HG03159 (cell line): ENCODE data around the gene EMC1.
"Not testable (repeated sequence)": the region's sequence is repeated elsewhere in the genome, so short reads cannot be mapped to it uniquely, and the experiment has no call there.

Experiments used
- ATAC-seq: cut with Tn5 transposase; IDR thresholded peaks from one replicate; pipeline ENCODE4 v1.9.1; 2021; ENCODE audit warnings: mild to moderate bottlenecking, moderate library complexity; ENCODE audit not compliant: unreplicated experiment

Gene EMC1

GRCh38 chr1:19262047-19262446 is 10.7 kb upstream of the EMC1 start:
- ATAC-seq, result no peak

GRCh38 chr1:19260211-19261138 is 9.2 kb upstream of the EMC1 start:
- ATAC-seq, result no peak

- ATAC-seq, result no peak
Measured at GRCh38 chr1:19258353-19258752, 7.0 kb upstream of the EMC1 start.

- ATAC-seq, result no peak
Measured at GRCh38 chr1:19257178-19257914, 6.0 kb upstream of the EMC1 start.

GRCh38 chr1:19256301-19256700 is 5.0 kb upstream of the EMC1 start:
- not testable (repeated sequence) for ATAC-seq

GRCh38 chr1:19255288-19255687 is 4.0 kb upstream of the EMC1 start:
- no peak for ATAC-seq

- no peak for ATAC-seq
Measured at GRCh38 chr1:19254416-19254815, 3.1 kb upstream of the EMC1 start.

- no peak for ATAC-seq
Measured at GRCh38 chr1:19250629-19251304, 557 bp downstream of the EMC1 start.

- ATAC-seq, result no peak
Measured at GRCh38 chr1:19240673-19241538, 10.4 kb downstream of the EMC1 start.

- no peak for ATAC-seq
Measured at GRCh38 chr1:19239876-19240275, 11.4 kb downstream of the EMC1 start.

- no peak for ATAC-seq
Measured at GRCh38 chr1:19234224-19234623, 17.1 kb downstream of the EMC1 start.

- no peak for ATAC-seq
Measured at GRCh38 chr1:19232524-19232846, 18.8 kb downstream of the EMC1 start.

GRCh38 chr1:19231736-19232523 is 19.4 kb downstream of the EMC1 start:
- ATAC-seq, result not testable (repeated sequence)

- no peak for ATAC-seq
Measured at GRCh38 chr1:19229828-19230325, 21.4 kb downstream of the EMC1 start.

GRCh38 chr1:19229229-19229628 is 22.1 kb downstream of the EMC1 start:
- no peak for ATAC-seq

GRCh38 chr1:19222979-19223824 is 28.1 kb downstream of the EMC1 start:
- ATAC-seq, result no peak

- ATAC-seq, result no peak
Measured at GRCh38 chr1:19222573-19222972, 28.8 kb downstream of the EMC1 start.

GRCh38 chr1:19220991-19221390 is 30.3 kb downstream of the EMC1 start:
- ATAC-seq, result no peak
